ENCODE measurements around the gene RASA2. TPM values are rescaled to one million over a fixed set of nuclear protein-coding genes. Genes with fewer than 3 reads are reported as not detected.

Gene RASA2
- total and polyA plus RNA-seq, 9 of the 15 experiments (the other 6 are each of a cell fraction or from before 2014, with no cell fraction given) = 2.0 to 12.8 (median 9.5) TPM

DNA sequence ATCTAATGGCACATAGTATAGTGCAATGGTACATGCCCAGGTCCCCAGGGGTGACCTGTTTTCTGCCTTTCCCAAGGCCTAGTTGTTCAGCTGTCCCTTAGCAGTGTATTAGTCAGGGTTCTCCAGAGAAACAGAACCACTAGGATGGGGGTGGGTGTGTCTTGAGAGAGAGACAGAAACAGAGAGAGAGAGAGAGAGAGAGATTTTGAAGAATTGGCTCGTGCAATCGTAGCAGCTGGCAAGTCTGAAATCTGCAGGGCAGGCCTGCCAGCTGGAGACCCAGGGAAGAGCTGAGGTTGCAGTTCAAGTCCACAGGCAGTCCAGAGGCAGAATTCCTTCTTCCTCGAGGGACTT is 160.7 kb downstream of the RASA2 start:
- H3K27ac ChIP-seq (ENCODE audit: extremely low read depth, low read depth, low read length) = no peak overlapping the region
- no peak overlapping the region for H3K9ac ChIP-seq (ENCODE audit: insufficient read depth in 1 of 2, low read depth in 2 of 2, low read length in 2 of 2)
- POLR2A ChIA-PET = no interaction called here
- no peaks in the 10 kb centered on the region for H3K36me3 ChIP-seq (ENCODE audit: control insufficient read depth, insufficient read depth, low read length)
- H3K9me1 ChIP-seq (ENCODE audit: control insufficient read depth, insufficient read depth, low read length) = no peaks in the 10 kb centered on the region
- no peak for FAIRE-seq
- no peaks in the 10 kb centered on the region for H3K27me3 ChIP-seq (ENCODE audit: control insufficient read depth in 2 of 2, insufficient read depth in 2 of 2, low read length in 2 of 2)
- no peaks in the 10 kb centered on the region for H3K79me2 ChIP-seq (ENCODE audit: control insufficient read depth, insufficient read depth, low read length)
- WGBS (ENCODE audit: insufficient coverage, low coverage, missing lambda C conversion rate) = 67% methylated on average over 3 of the region's 3 CpGs
- ATAC-seq = peak; percentile 37; the same call in 2 of the 3 replicates
- in situ Hi-C loops (cut with MboI) = loop anchor here (10.0 kb wide), 1 partner anchor 173 kb away; no protein-coding TSS in a partner anchor
- H4K20me1 ChIP-seq (replicated peaks; ENCODE audit: control insufficient read depth, insufficient read depth, low read length) = no peaks in the 10 kb centered on the region
- BruUV-seq (replicated peaks) = no TSS peak
- peaks cover 0 to 23% of the 10 kb centered on the region in 2 experiments; a peak in 3 of 5 replicates for H3K4me1 ChIP-seq (replicated peaks in 1 of 2; ENCODE audit: control insufficient read depth in 2 of 2, insufficient read depth in 2 of 2, low read length in 2 of 2)
- H3K4me2 ChIP-seq (ENCODE audit: insufficient read depth, low read length) = no peak overlapping the region
- DNase-seq (ENCODE audit: extremely low read depth in 1 of 4, low spot score in 3 of 4) = no peak
- peak overlapping the region; percentile 73 for H2AFZ ChIP-seq (ENCODE audit: low read depth, low read length)
- H3K9me3 ChIP-seq (replicated peaks; ENCODE audit: control insufficient read depth, insufficient read depth, low read depth, low read length) = no peaks in the 10 kb centered on the region
- TF ChIP-seq SMARCA5 (IDR thresholded peaks at IDR 0.05) (no peak), CEBPG (CRISPR knock-in tag; IDR thresholded peaks at IDR 0.05) (0 out of 2 replicates have a peak, but pooled peaks have one; percentile 17), CEBPG (tag; conservative IDR thresholded peaks at IDR 0.05 in 1 of 2, IDR thresholded peaks at IDR 0.05 in 1 of 2) (no peak)
- TF ChIP-seq, protein P1, sequence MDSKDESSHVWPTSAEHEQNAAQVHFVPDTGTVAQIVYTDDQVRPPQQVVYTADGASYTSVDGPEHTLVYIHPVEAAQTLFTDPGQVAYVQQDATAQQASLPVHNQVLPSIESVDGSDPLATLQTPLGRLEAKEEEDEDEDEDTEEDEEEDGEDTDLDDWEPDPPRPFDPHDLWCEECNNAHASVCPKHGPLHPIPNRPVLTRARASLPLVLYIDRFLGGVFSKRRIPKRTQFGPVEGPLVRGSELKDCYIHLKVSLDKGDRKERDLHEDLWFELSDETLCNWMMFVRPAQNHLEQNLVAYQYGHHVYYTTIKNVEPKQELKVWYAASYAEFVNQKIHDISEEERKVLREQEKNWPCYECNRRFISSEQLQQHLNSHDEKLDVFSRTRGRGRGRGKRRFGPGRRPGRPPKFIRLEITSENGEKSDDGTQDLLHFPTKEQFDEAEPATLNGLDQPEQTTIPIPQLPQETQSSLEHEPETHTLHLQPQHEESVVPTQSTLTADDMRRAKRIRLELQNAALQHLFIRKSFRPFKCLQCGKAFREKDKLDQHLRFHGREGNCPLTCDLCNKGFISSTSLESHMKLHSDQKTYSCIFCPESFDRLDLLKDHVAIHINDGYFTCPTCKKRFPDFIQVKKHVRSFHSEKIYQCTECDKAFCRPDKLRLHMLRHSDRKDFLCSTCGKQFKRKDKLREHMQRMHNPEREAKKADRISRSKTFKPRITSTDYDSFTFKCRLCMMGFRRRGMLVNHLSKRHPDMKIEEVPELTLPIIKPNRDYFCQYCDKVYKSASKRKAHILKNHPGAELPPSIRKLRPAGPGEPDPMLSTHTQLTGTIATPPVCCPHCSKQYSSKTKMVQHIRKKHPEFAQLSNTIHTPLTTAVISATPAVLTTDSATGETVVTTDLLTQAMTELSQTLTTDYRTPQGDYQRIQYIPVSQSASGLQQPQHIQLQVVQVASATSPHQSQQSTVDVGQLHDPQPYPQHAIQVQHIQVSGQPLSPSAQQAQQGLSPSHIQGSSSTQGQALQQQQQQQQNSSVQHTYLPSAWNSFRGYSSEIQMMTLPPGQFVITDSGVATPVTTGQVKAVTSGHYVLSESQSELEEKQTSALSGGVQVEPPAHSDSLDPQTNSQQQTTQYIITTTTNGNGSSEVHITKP (IDR thresholded peaks at IDR 0.05; ENCODE audit: partially characterized antibody) = peak; percentile 33
- TF ChIP-seq, protein P2, sequence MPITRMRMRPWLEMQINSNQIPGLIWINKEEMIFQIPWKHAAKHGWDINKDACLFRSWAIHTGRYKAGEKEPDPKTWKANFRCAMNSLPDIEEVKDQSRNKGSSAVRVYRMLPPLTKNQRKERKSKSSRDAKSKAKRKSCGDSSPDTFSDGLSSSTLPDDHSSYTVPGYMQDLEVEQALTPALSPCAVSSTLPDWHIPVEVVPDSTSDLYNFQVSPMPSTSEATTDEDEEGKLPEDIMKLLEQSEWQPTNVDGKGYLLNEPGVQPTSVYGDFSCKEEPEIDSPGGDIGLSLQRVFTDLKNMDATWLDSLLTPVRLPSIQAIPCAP (CRISPR knock-in tag; IDR thresholded peaks at IDR 0.05; ENCODE audit: borderline replicate concordance) = no peak
- H3K4me3 ChIP-seq = no peak overlapping the region
- CTCF ChIA-PET (ENCODE audit: low intra/inter-chr PET ratio) = no interaction called here
- intact Hi-C loops (cut with micrococcal nuclease) = loop anchor here (5.0 kb wide), 1 partner anchor 335 kb away; no protein-coding TSS in a partner anchor

All from K562 (cell line).